Measurements from ENCODE around the gene RUSC1. TPM values are rescaled to one million over a fixed set of nuclear protein-coding genes. Genes with fewer than 3 reads are reported as not detected.
"Not testable (repeated sequence)": the region's sequence is repeated elsewhere in the genome, so short reads cannot be mapped to it uniquely, and the experiment has no call there.

Gene RUSC1
- total RNA-seq, 1 donor from 2014 or later: 30.1 TPM

- H3K27me3 Mint-ChIP-seq: peaks cover 6% of the 10 kb centered on the region
- no peaks in the 10 kb centered on the region for H3K9me3 Mint-ChIP-seq
- no peak for DNase-seq
- H3K4me1 Mint-ChIP-seq: no peaks in the 10 kb centered on the region
- no peak overlapping the region for H3K27ac Mint-ChIP-seq
- H3K36me3 Mint-ChIP-seq (ENCODE audit: low read depth): no peaks in the 10 kb centered on the region
- intact Hi-C loops (cut with micrococcal nuclease): no loop called here
- H3K4me3 Mint-ChIP-seq: no peak overlapping the region
Measured at GRCh38 chr1:155286544-155286943, 34.1 kb upstream of the RUSC1 start.

GRCh38 chr1:155287987-155288543, 32.6 kb upstream of the RUSC1 start:
- no peaks in the 10 kb centered on the region for H3K4me1 Mint-ChIP-seq
- no peak overlapping the region for H3K27ac Mint-ChIP-seq
- peaks cover 13% of the 10 kb centered on the region for H3K27me3 Mint-ChIP-seq
- H3K36me3 Mint-ChIP-seq (ENCODE audit: low read depth): no peaks in the 10 kb centered on the region
- no peak overlapping the region for H3K4me3 Mint-ChIP-seq
- H3K9me3 Mint-ChIP-seq: no peaks in the 10 kb centered on the region
- no peak for DNase-seq
- intact Hi-C loops (cut with micrococcal nuclease): no loop called here

- peaks cover 33% of the 10 kb centered on the region for H3K27me3 Mint-ChIP-seq
- DNase-seq; intact Hi-C loops (cut with micrococcal nuclease); H3K4me3 Mint-ChIP-seq; H3K27ac Mint-ChIP-seq; H3K9me3 Mint-ChIP-seq; H3K4me1 Mint-ChIP-seq; H3K36me3 Mint-ChIP-seq (ENCODE audit: low read depth): not testable (repeated sequence)
Measured at GRCh38 chr1:155291006-155291405, 29.7 kb upstream of the RUSC1 start.

- H3K27ac Mint-ChIP-seq: no peak overlapping the region
- H3K4me3 Mint-ChIP-seq: no peak overlapping the region
- no peaks in the 10 kb centered on the region for H3K9me3 Mint-ChIP-seq
- peaks cover 53% of the 10 kb centered on the region for H3K27me3 Mint-ChIP-seq
- H3K36me3 Mint-ChIP-seq (ENCODE audit: low read depth): no peaks in the 10 kb centered on the region
- no peak for DNase-seq
- peaks cover 8% of the 10 kb centered on the region for H3K4me1 Mint-ChIP-seq
- intact Hi-C loops (cut with micrococcal nuclease): no loop called here
Measured at GRCh38 chr1:155293086-155293749, 27.5 kb upstream of the RUSC1 start.

- no peaks in the 10 kb centered on the region for H3K9me3 Mint-ChIP-seq
- H3K4me1 Mint-ChIP-seq: peaks cover 8% of the 10 kb centered on the region
- no peak for DNase-seq
- H3K27ac Mint-ChIP-seq: no peak overlapping the region
- intact Hi-C loops (cut with micrococcal nuclease): no loop called here
- H3K27me3 Mint-ChIP-seq: peaks cover 53% of the 10 kb centered on the region
- no peaks in the 10 kb centered on the region for H3K36me3 Mint-ChIP-seq (ENCODE audit: low read depth)
- H3K4me3 Mint-ChIP-seq: peak overlapping the region; percentile 47
Measured at GRCh38 chr1:155294520-155295182, 26.0 kb upstream of the RUSC1 start.

GRCh38 chr1:155295183-155295941, 25.3 kb upstream of the RUSC1 start:
- Mint-ChIP-seq H3K4me3 (peak overlapping the region; percentile 47), H3K9me3 (no peaks in the 10 kb centered on the region)
- intact Hi-C loops (cut with micrococcal nuclease): no loop called here

DNA sequence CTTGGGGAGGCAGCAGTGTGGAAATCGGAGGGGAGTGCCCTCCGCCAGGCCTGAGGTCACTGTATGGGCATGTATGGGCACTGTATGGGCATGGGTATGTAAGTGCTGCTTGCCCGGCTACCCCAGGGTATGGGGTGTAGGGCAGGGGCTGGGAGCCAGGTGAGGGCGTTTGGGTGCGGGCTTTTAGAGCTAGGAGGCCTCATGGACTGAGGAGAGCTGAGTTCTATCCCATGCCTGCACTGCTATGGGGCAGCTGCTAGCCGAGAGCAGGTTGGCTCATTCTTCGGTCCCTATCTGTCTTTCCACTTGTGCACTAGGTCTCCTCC, 24.8 kb upstream of the RUSC1 start:
- no peak for DNase-seq
- Mint-ChIP-seq H3K27me3 (peaks cover 50% of the 10 kb centered on the region), H3K9me3 (no peaks in the 10 kb centered on the region), H3K4me3 (no peak overlapping the region), H3K27ac (no peak overlapping the region), H3K4me1 (peaks cover 8% of the 10 kb centered on the region), H3K36me3 (ENCODE audit: low read depth) (no peaks in the 10 kb centered on the region)
- intact Hi-C loops (cut with micrococcal nuclease): no loop called here

More at GRCh38 chr1:155295183-155295941, 25.3 kb upstream of the RUSC1 start:
- DNase-seq: no peak
- Mint-ChIP-seq H3K27ac (no peak overlapping the region), H3K36me3 (ENCODE audit: low read depth) (no peaks in the 10 kb centered on the region), H3K27me3 (peaks cover 50% of the 10 kb centered on the region), H3K4me1 (peaks cover 8% of the 10 kb centered on the region)

GRCh38 chr1:155296661-155297060, 24.0 kb upstream of the RUSC1 start:
- Mint-ChIP-seq H3K4me3 (no peak overlapping the region), H3K27me3 (peaks cover 46% of the 10 kb centered on the region), H3K27ac (no peak overlapping the region), H3K9me3 (no peaks in the 10 kb centered on the region), H3K4me1 (peaks cover 8% of the 10 kb centered on the region), H3K36me3 (ENCODE audit: low read depth) (no peaks in the 10 kb centered on the region)
- intact Hi-C loops (cut with micrococcal nuclease): no loop called here
- no peak for DNase-seq

GRCh38 chr1:155297384-155297783, 23.3 kb upstream of the RUSC1 start:
- Mint-ChIP-seq H3K36me3 (ENCODE audit: low read depth) (no peaks in the 10 kb centered on the region), H3K4me1 (peaks cover 8% of the 10 kb centered on the region), H3K27me3 (peaks cover 42% of the 10 kb centered on the region), H3K4me3 (no peak overlapping the region), H3K27ac (no peak overlapping the region), H3K9me3 (no peaks in the 10 kb centered on the region)
- intact Hi-C loops (cut with micrococcal nuclease): no loop called here
- DNase-seq: no peak

DNA sequence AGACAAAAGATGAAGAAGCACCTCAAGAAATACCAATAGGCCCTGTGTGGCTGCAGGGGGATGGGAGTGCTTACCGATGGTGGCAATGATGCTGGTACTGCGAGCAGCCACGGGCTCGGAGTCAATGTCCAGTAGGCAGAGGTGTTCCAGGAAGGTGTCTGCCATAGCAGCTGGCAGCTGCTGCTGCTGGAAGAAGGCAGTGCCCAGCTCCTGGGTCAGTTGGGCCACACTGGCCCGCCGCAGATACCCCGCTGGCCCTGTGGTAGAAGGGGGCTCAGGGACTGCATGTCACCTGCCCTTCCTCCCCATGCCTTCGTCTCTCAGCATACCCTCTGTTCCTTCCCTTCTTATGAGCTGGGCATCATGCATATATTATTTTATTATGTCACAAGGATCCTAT, 20.7 kb upstream of the RUSC1 start:
- H3K36me3 Mint-ChIP-seq (ENCODE audit: low read depth): no peaks in the 10 kb centered on the region
- H3K27ac Mint-ChIP-seq: no peak overlapping the region
- H3K27me3 Mint-ChIP-seq: peaks cover 27% of the 10 kb centered on the region
- intact Hi-C loops (cut with micrococcal nuclease): no loop called here
- no peaks in the 10 kb centered on the region for H3K9me3 Mint-ChIP-seq
- DNase-seq: no peak
- H3K4me3 Mint-ChIP-seq: no peak overlapping the region
- H3K4me1 Mint-ChIP-seq: peaks cover 5% of the 10 kb centered on the region

GRCh38 chr1:155300553-155301329, 20.0 kb upstream of the RUSC1 start:
- Mint-ChIP-seq H3K4me1 (peaks cover 5% of the 10 kb centered on the region), H3K9me3 (no peaks in the 10 kb centered on the region), H3K4me3 (no peak overlapping the region), H3K27ac (no peak overlapping the region), H3K36me3 (ENCODE audit: low read depth) (no peaks in the 10 kb centered on the region), H3K27me3 (peaks cover 22% of the 10 kb centered on the region)
- no peak for DNase-seq
- intact Hi-C loops (cut with micrococcal nuclease): no loop called here

DNA sequence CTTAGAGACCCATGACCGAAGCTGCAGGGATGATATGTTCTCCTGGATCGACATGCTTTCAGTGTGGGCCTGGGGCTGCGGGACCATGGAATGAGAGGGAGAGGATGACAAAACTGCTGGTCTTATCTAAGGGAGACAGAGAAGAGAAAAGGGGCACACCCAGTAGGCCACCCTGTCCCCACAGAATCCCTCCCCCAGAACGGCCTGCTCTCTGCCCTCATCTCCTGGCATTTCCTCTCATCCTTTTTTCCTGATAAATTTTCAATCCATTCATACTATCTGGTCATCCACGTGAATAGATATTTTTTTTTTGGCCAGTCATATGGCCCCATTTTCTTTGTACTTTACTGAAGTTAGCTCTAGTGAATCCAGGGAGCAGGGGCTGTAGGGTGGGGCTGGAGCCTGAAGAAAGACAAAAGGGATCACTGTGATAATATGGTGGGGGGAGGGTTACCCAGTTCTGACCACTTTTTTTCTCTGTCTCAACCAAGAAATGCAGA, 19.3 kb upstream of the RUSC1 start, which contains the start of gene PKLR:
PKLR (minus strand) TSS at position 97 of the 500 bp plus-strand sequence; CDS start at position 54, 43 bp downstream.
- Mint-ChIP-seq H3K4me1 (peaks cover 5% of the 10 kb centered on the region), H3K27ac (no peak within 1 kb of the TSS), H3K27me3 (peaks cover 16% of the 10 kb centered on the region), H3K4me3 (no peak within 1 kb of the TSS), H3K36me3 (ENCODE audit: low read depth) (no peaks in the 10 kb centered on the region), H3K9me3 (no peaks in the 10 kb centered on the region)
- no peak for DNase-seq
- intact Hi-C loops (cut with micrococcal nuclease): no loop called here

- Mint-ChIP-seq H3K4me1 (peaks cover 10% of the 10 kb centered on the region), H3K27ac (no peak overlapping the region), H3K36me3 (ENCODE audit: low read depth) (peaks cover 10% of the 10 kb centered on the region), H3K4me3 (no peak overlapping the region), H3K27me3 (no peaks in the 10 kb centered on the region), H3K9me3 (no peaks in the 10 kb centered on the region)
- no peak for DNase-seq
- intact Hi-C loops (cut with micrococcal nuclease): loop anchor here (5.0 kb wide), 1 partner anchor 112 kb away; no protein-coding TSS in a partner anchor
Measured at GRCh38 chr1:155304558-155305063, 16.1 kb upstream of the RUSC1 start.

Measured in activated CD4-positive, alpha-beta T cell treated with anti-CD3 and anti-CD28 coated beads, Interleukin-2, amount 10 ng/mL, durations not matched to agents 24 days and 14 days (primary cell).